Measurements from ENCODE around the gene GRAMD1B.

DNA sequence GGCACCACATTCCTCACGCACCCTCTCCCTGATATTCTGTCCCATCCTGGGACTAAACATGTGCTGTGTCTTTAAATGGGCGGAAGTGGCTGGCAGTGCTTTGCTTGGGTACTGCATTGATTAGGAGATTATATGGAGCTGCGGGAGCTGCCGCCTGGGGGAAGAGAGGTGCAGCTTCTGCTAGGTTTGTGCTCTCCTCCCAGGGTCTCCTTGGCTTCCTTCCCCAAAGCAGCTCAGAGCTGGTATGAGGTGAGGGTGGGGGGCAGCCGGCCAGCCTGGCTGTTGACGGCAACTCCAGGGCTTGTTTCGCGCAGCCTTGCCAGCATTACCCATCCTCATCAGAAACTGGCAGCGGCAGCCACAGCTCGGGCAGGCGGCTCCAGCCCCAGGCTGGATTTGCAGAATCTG lies 95.4 kb downstream of the GRAMD1B start:
- TF ChIP-seq, protein P1, sequence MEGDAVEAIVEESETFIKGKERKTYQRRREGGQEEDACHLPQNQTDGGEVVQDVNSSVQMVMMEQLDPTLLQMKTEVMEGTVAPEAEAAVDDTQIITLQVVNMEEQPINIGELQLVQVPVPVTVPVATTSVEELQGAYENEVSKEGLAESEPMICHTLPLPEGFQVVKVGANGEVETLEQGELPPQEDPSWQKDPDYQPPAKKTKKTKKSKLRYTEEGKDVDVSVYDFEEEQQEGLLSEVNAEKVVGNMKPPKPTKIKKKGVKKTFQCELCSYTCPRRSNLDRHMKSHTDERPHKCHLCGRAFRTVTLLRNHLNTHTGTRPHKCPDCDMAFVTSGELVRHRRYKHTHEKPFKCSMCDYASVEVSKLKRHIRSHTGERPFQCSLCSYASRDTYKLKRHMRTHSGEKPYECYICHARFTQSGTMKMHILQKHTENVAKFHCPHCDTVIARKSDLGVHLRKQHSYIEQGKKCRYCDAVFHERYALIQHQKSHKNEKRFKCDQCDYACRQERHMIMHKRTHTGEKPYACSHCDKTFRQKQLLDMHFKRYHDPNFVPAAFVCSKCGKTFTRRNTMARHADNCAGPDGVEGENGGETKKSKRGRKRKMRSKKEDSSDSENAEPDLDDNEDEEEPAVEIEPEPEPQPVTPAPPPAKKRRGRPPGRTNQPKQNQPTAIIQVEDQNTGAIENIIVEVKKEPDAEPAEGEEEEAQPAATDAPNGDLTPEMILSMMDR (IDR thresholded peaks at IDR 0.05), result no peak
- no peak for TF ChIP-seq POLR2A (IDR thresholded peaks at IDR 0.05)
